ENCODE measurements around the gene LMBR1L. TPM values are rescaled to one million over a fixed set of nuclear protein-coding genes. Genes with fewer than 3 reads are reported as not detected.

LMBR1L gene
- total RNA-seq, 1 donor from 2014 or later = 74.2 TPM

- intact Hi-C loops (cut with DNase I) = no loop called here
- TF ChIP-seq, protein P1, sequence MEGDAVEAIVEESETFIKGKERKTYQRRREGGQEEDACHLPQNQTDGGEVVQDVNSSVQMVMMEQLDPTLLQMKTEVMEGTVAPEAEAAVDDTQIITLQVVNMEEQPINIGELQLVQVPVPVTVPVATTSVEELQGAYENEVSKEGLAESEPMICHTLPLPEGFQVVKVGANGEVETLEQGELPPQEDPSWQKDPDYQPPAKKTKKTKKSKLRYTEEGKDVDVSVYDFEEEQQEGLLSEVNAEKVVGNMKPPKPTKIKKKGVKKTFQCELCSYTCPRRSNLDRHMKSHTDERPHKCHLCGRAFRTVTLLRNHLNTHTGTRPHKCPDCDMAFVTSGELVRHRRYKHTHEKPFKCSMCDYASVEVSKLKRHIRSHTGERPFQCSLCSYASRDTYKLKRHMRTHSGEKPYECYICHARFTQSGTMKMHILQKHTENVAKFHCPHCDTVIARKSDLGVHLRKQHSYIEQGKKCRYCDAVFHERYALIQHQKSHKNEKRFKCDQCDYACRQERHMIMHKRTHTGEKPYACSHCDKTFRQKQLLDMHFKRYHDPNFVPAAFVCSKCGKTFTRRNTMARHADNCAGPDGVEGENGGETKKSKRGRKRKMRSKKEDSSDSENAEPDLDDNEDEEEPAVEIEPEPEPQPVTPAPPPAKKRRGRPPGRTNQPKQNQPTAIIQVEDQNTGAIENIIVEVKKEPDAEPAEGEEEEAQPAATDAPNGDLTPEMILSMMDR (IDR thresholded peaks at IDR 0.05) = no peak
- no peaks in the 10 kb centered on the region for H3K4me1 ChIP-seq
Observed at GRCh38 chr12:49079793-49080192, 30.9 kb downstream of the LMBR1L start.

GRCh38 chr12:49070971-49071370 is 39.7 kb downstream of the LMBR1L start:
- H3K4me3 ChIP-seq = no peak overlapping the region
- H3K36me3 ChIP-seq = no peaks in the 10 kb centered on the region
- TF ChIP-seq, protein P1 (IDR thresholded peaks at IDR 0.05) = no peak
- H3K27me3 ChIP-seq = no peaks in the 10 kb centered on the region
- peaks cover 8 to 10% of the 10 kb centered on the region in 2 donors for H3K4me1 ChIP-seq
- H3K9me3 ChIP-seq = no peaks in the 10 kb centered on the region
- intact Hi-C loops (cut with DNase I) = loop anchor here (1.0 kb wide), 2 partner anchors 11 to 53 kb away; partner anchors contain the start of genes KMT2D and PRKAG1
- DNase-seq (ENCODE audit: low spot score in 2 of 2) = no peak
- no peak overlapping the region for H3K27ac ChIP-seq

More at GRCh38 chr12:49079793-49080192, 30.9 kb downstream of the LMBR1L start:
- Histone ChIP-seq H3K27me3 (no peaks in the 10 kb centered on the region), H3K9me3 (no peaks in the 10 kb centered on the region), H3K27ac (no peak overlapping the region), H3K36me3 (no peaks in the 10 kb centered on the region), H3K4me3 (no peak overlapping the region)
- DNase-seq (ENCODE audit: low spot score in 2 of 2) = no peak

- Histone ChIP-seq H3K27ac (peak within 1 kb of the TSS in 1 of 2 donors; percentile 61), H3K9me3 (no peaks in the 10 kb centered on the region), H3K36me3 (no peaks in the 10 kb centered on the region), H3K27me3 (no peaks in the 10 kb centered on the region), H3K4me3 (peak within 1 kb of the TSS; percentile 67 to 99), H3K4me1 (peaks cover 8 to 10% of the 10 kb centered on the region in 2 donors)
- TF ChIP-seq, protein P1 (IDR thresholded peaks at IDR 0.05) = no peak
- peak; percentile 96 to 99 for DNase-seq (ENCODE audit: low spot score in 2 of 2)
- intact Hi-C loops (cut with DNase I) = loop anchor here (1.0 to 10.0 kb wide), 5 partner anchors 9 to 275 kb away; partner anchors contain the start of genes DNAJC22, KMT2D, LMBR1L and PRKAG1
Observed at GRCh38 chr12:49069507-49070346, 40.9 kb downstream of the LMBR1L start, which contains the start of gene RHEBL1. RHEBL1 (minus strand) TSS chr12:49069979; CDS start chr12:49069785, 194 bp downstream.

DNA sequence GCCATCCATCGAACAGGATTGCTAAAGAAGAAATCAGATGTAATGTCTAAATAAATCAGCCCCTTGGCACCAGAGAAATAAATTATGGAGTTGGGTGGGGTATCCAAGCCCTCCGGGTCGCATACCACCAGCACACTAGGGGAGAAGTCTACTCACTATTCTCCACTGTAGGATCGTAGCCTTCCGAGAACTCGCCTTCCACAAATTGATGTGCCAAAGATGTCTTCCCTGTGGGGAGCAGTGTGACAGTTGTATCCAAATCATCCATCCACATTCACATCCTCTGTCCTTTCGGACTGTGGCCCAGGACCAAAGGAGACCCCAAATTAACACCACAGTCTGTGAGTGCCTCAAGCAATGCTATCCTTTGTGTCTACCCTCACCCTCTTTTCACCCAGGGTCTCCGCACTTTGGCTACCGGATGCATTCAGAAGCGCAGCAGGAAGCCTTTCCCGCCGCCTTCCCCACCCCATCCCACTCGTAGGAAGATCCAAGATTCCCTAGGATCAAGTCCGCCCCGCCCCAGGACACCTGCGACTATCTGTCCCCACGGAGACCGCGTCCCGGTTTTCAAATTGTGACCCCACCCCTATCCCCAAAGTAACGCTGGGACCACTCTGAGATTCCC is 41.7 kb downstream of the LMBR1L start:
- Histone ChIP-seq H3K4me1 (peaks cover 8 to 10% of the 10 kb centered on the region in 2 donors), H3K4me3 (peak overlapping the region; percentile 67 to 99), H3K27me3 (no peaks in the 10 kb centered on the region), H3K36me3 (no peaks in the 10 kb centered on the region), H3K9me3 (no peaks in the 10 kb centered on the region), H3K27ac (no peak overlapping the region)
- no peak for DNase-seq (ENCODE audit: low spot score in 2 of 2)
- intact Hi-C loops (cut with DNase I) = loop anchor here (1.0 to 10.0 kb wide), 3 partner anchors 41 to 276 kb away; partner anchors contain the start of genes DNAJC22, LMBR1L and TUBA1B
- TF ChIP-seq, protein P1 (IDR thresholded peaks at IDR 0.05) = no peak

GRCh38 chr12:49066120-49066519 is 44.5 kb downstream of the LMBR1L start:
- Histone ChIP-seq H3K9me3 (no peaks in the 10 kb centered on the region), H3K4me1 (peaks cover 8 to 10% of the 10 kb centered on the region in 2 donors), H3K36me3 (no peaks in the 10 kb centered on the region), H3K4me3 (no peak overlapping the region), H3K27ac (no peak overlapping the region), H3K27me3 (no peaks in the 10 kb centered on the region)
- intact Hi-C loops (cut with DNase I) = loop anchor here (10.0 kb wide), 1 partner anchor 279 kb away; the partner anchor contains the start of gene DNAJC22
- TF ChIP-seq, protein P1 (IDR thresholded peaks at IDR 0.05) = no peak
- DNase-seq (ENCODE audit: low spot score in 2 of 2) = no peak

Measured in ascending aorta (tissue), 2 donors.